Measurements from ENCODE around the gene DDX27. TPM values are rescaled to one million over a fixed set of nuclear protein-coding genes. Genes with fewer than 3 reads are reported as not detected.

DDX27 gene
- total and polyA plus RNA-seq, 2 of the 13 experiments (the other 11 are each of a cell fraction or from before 2014, with no cell fraction given), result 42.6 to 72.8 TPM

- DNase-seq (ENCODE audit: low spot score) (no peak), ATAC-seq (no peak), FAIRE-seq (no peak)
- Histone ChIP-seq H4K20me1 (ENCODE audit: insufficient read depth, low read length) (peaks cover 9% of the 10 kb centered on the region), H3K4me3 (replicated peaks in 1 of 3; ENCODE audit: insufficient read depth in 1 of 3, low read depth in 2 of 3, low read length in 3 of 3) (no peak overlapping the region; a peak in 1 of 6 replicates), H3K36me3 (replicated peaks in 1 of 2; ENCODE audit: control insufficient read depth in 1 of 2, insufficient read depth in 2 of 2, low read length in 2 of 2) (peaks cover 27 to 55% of the 10 kb centered on the region in 2 experiments), H2AFZ (ENCODE audit: low read length) (no peak overlapping the region), H3K9me3 (ENCODE audit: low read length) (no peaks in the 10 kb centered on the region), H3K27ac (ENCODE audit: extremely low read length, insufficient read depth, low read length) (no peak overlapping the region), H3K9ac (ENCODE audit: insufficient read depth, low read depth, low read length) (no peak overlapping the region), H3K4me1 (ENCODE audit: insufficient read depth, low read length) (peaks cover 56% of the 10 kb centered on the region), H3K79me2 (ENCODE audit: insufficient read depth, low read length) (peaks cover 61% of the 10 kb centered on the region), H3K27me3 (ENCODE audit: control insufficient read depth in 1 of 2, insufficient read depth in 2 of 2, low read length in 2 of 2) (no peaks in the 10 kb centered on the region; a peak in 1 of 5 replicates), H3K4me2 (ENCODE audit: low read depth, low read length) (no peak overlapping the region)
- BruUV-seq (replicated peaks), result no TSS peak
- ChIA-PET CTCF (ENCODE audit: low intra/inter-chr PET ratio, low total read pairs) (no interaction called here), POLR2A (no interaction called here)
- 84% methylated on average over 1 of the region's 1 CpG for WGBS (ENCODE audit: low lambda C conversion rate)
- in situ Hi-C loops (cut with HindIII; ENCODE audit: extremely low pct_ligation_motif_present, low pct_unique_long_range_greater_than_20kb), result no loop called here
- TF ChIP-seq TAF15 (IDR thresholded peaks at IDR 0.05; ENCODE audit: low read depth, low read length, poor library complexity, severe bottlenecking) (no peak), FOXJ3 (CRISPR knock-in tag; IDR thresholded peaks at IDR 0.05; ENCODE audit: borderline replicate concordance) (0 out of 2 replicates have a peak, but pooled peaks have one; percentile 15), RBFOX2 (IDR thresholded peaks at IDR 0.05; ENCODE audit: low read depth, low read length) (peak; percentile 44; the same call in 1 of the 2 replicates), FOXO1 (CRISPR knock-in tag; IDR thresholded peaks at IDR 0.05) (no peak), MTERF4 (CRISPR knock-in tag; IDR thresholded peaks at IDR 0.05) (no peak)
- intact Hi-C loops (cut with micrococcal nuclease; ENCODE audit: unreplicated experiment), result no loop called here
These were observed 53.4 kb downstream of the DDX27 start for GRCh38 chr20:49272654-49273053.

- TF ChIP-seq MAFG (CRISPR knock-in tag; IDR thresholded peaks at IDR 0.05) (peak; percentile 70; the same call in 1 of the 2 replicates), ZNF121 (CRISPR knock-in tag; IDR thresholded peaks at IDR 0.05) (peak; percentile 79), ELF3 (CRISPR knock-in tag; IDR thresholded peaks at IDR 0.05) (no peak), MAFF (IDR thresholded peaks at IDR 0.05; ENCODE audit: low read depth, low read length) (peak; percentile 100), ZNF234 (CRISPR knock-in tag; conservative IDR thresholded peaks at IDR 0.05) (no peak), ZSCAN25 (CRISPR knock-in tag; IDR thresholded peaks at IDR 0.05) (no peak), MAFK (conservative IDR thresholded peaks at IDR 0.05 in 1 of 2, IDR thresholded peaks at IDR 0.05 in 1 of 2; ENCODE audit: low read length in 2 of 2) (peak; percentile 100), SPEN (CRISPR knock-in tag; IDR thresholded peaks at IDR 0.05; ENCODE audit: low read depth) (no peak)
- 96% methylated on average over 8 of the region's 8 CpGs for WGBS (ENCODE audit: low lambda C conversion rate)
- H3K4me1 ChIP-seq (ENCODE audit: insufficient read depth, low read length), result peaks cover 47% of the 10 kb centered on the region
- no peak for ATAC-seq
- no peak overlapping the region for H3K4me3 ChIP-seq (replicated peaks in 1 of 3; ENCODE audit: insufficient read depth in 1 of 3, low read depth in 2 of 3, low read length in 3 of 3)
- POLR2A ChIA-PET, result interaction anchor here (0.8 kb wide), 1 partner anchor 55 kb away, joined by 3 read pairs; the partner anchor contains the start of gene DDX27
- H3K36me3 ChIP-seq (replicated peaks in 1 of 2; ENCODE audit: control insufficient read depth in 1 of 2, insufficient read depth in 2 of 2, low read length in 2 of 2), result peaks cover 27 to 49% of the 10 kb centered on the region in 2 experiments
- no peaks in the 10 kb centered on the region for H3K9me3 ChIP-seq (ENCODE audit: low read length)
- CTCF ChIA-PET (ENCODE audit: low intra/inter-chr PET ratio, low total read pairs), result no interaction called here
- DNase-seq (ENCODE audit: low spot score), result no peak
- peaks cover 0 to 3% of the 10 kb centered on the region in 2 experiments; a peak in 1 of 5 replicates for H3K27me3 ChIP-seq (ENCODE audit: control insufficient read depth in 1 of 2, insufficient read depth in 2 of 2, low read length in 2 of 2)
- BruUV-seq (replicated peaks), result no TSS peak
- H3K4me2 ChIP-seq (ENCODE audit: low read depth, low read length), result no peak overlapping the region
- in situ Hi-C loops (cut with HindIII; ENCODE audit: extremely low pct_ligation_motif_present, low pct_unique_long_range_greater_than_20kb) (no loop called here), intact Hi-C loops (cut with micrococcal nuclease; ENCODE audit: unreplicated experiment) (no loop called here)
- no peak for FAIRE-seq
- H3K79me2 ChIP-seq (ENCODE audit: insufficient read depth, low read length), result peaks cover 55% of the 10 kb centered on the region
- peaks cover 6% of the 10 kb centered on the region; the same call in 1 of the 2 replicates for H4K20me1 ChIP-seq (ENCODE audit: insufficient read depth, low read length)
- H3K9ac ChIP-seq (ENCODE audit: insufficient read depth, low read depth, low read length), result no peak overlapping the region
- H2AFZ ChIP-seq (ENCODE audit: low read length), result no peak overlapping the region
- H3K27ac ChIP-seq (ENCODE audit: extremely low read length, insufficient read depth, low read length), result no peak overlapping the region
These were observed 54.6 kb downstream of the DDX27 start for GRCh38 chr20:49273696-49274277.
